HG02678 (cell line): ENCODE measurements around the gene ZNF142.

ENCODE experiments used
- ATAC-seq: cut with Tn5 transposase; IDR thresholded peaks from one replicate; pipeline ENCODE4 v1.9.1; 2021; ENCODE audit warnings: mild to moderate bottlenecking, moderate library complexity; ENCODE audit not compliant: unreplicated experiment

The ZNF142 gene

DNA sequence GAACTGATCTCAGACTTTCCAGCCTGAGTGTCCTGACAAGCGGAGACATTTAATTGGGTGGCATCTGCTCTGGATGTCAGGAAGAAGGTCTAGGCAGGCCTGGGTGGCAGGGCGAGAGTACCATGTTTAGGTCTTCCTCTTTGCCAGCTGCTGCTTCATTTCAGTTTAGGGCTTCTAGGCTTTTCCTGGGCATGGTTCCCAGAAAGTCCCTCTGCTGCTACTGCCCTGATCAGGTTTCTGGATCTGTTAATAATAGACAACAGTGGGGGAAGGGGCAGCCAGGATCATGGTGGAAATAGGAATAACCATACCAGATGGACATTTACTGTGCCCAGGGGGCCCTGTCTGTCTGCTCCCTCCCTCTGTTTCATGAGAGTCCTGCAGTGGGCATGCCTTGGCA lies 54.0 kb downstream of the ZNF142 start:
- ATAC-seq: no peak
